ENCODE results near the gene EFNA5. TPM values are rescaled to one million over a fixed set of nuclear protein-coding genes. Genes with fewer than 3 reads are reported as not detected.
"Not testable (repeated sequence)": the region's sequence is repeated elsewhere in the genome, so short reads cannot be mapped to it uniquely, and the experiment has no call there.

EFNA5 gene
- total RNA-seq, 2 experiments from 2014 or later: not detected

DNA sequence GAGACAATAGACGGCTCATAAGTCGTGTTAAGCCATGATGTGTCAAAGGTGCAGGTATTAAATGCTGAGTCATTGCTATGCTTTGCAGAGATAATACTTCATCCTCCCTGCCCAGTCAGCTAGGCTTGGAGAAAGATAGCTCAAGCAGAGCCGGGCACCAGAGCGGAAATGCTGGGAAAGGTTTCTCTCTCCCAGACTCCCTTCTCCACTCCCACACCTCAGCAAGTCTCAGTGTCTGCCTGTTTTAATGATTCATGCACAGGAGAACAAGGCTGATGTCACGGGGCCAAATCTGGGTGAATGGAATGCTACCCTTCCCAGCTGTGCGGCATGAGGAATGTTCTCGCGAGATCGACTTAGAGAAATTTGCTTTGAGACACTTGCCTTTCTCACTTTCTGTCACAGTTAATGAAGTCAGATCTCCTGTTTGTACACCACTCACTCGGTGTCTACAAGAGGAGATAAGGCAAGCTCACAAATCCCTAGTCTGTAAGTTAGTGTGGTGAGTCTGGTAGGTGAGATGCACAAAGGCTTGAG is 204.4 kb downstream of the EFNA5 start:
- peaks cover 6% of the 10 kb centered on the region for H3K4me1 Mint-ChIP-seq
- DNase-seq (no peak), ATAC-seq (ENCODE audit: low read depth) (no peak)
- H3K27ac Mint-ChIP-seq: no peak overlapping the region
- H3K4me3 Mint-ChIP-seq: no peak overlapping the region
- H3K36me3 Mint-ChIP-seq: no peaks in the 10 kb centered on the region
- POLR2A ChIA-PET: no interaction called here
- H3K9me3 Mint-ChIP-seq: no peaks in the 10 kb centered on the region
- peaks cover 4% of the 10 kb centered on the region for H3K27me3 Mint-ChIP-seq

- H3K27me3 Mint-ChIP-seq: peaks cover 9% of the 10 kb centered on the region
- ATAC-seq (ENCODE audit: low read depth): no peak
- H3K9me3 Mint-ChIP-seq: no peaks in the 10 kb centered on the region
- POLR2A ChIA-PET: no interaction called here
- DNase-seq: no peak
- H3K4me3 Mint-ChIP-seq: no peak overlapping the region
- peaks cover 6% of the 10 kb centered on the region for H3K4me1 Mint-ChIP-seq
- no peaks in the 10 kb centered on the region for H3K36me3 Mint-ChIP-seq
- H3K27ac Mint-ChIP-seq: no peak overlapping the region
These were observed 205.9 kb downstream of the EFNA5 start for GRCh38 chr5:107464876-107465275.

GRCh38 chr5:107464416-107464815 is 206.3 kb downstream of the EFNA5 start:
- peaks cover 2% of the 10 kb centered on the region for H3K4me1 Mint-ChIP-seq
- H3K9me3 Mint-ChIP-seq: no peaks in the 10 kb centered on the region
- DNase-seq (no peak), ATAC-seq (ENCODE audit: low read depth) (no peak)
- H3K27me3 Mint-ChIP-seq: peaks cover 10% of the 10 kb centered on the region
- H3K27ac Mint-ChIP-seq: no peak overlapping the region
- POLR2A ChIA-PET: no interaction called here
- no peaks in the 10 kb centered on the region for H3K36me3 Mint-ChIP-seq
- no peak overlapping the region for H3K4me3 Mint-ChIP-seq

DNA sequence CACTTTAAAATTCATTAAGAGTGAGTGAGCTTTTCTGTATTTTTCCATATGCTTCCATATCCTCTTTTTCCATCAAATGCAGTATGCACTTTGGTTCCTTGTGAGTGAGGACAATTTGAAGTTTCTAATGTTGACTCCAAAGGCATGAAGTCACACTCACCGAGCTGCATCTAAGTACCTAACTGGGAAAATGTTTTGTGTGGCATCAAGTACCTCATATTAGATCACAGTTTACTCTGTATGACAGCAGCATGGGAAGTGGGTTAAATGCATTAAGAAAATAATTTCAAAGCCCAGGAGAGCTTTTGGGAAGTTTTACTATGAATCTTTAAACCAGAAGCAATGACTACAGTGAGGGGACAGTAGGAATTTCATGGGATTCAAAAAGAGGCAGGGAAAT is 207.0 kb downstream of the EFNA5 start:
- Mint-ChIP-seq H3K9me3 (no peaks in the 10 kb centered on the region), H3K36me3 (no peaks in the 10 kb centered on the region), H3K4me1 (no peaks in the 10 kb centered on the region), H3K27ac (no peak overlapping the region), H3K27me3 (peaks cover 13% of the 10 kb centered on the region), H3K4me3 (no peak overlapping the region)
- POLR2A ChIA-PET: no interaction called here
- ATAC-seq (ENCODE audit: low read depth) (no peak), DNase-seq (no peak)

DNA sequence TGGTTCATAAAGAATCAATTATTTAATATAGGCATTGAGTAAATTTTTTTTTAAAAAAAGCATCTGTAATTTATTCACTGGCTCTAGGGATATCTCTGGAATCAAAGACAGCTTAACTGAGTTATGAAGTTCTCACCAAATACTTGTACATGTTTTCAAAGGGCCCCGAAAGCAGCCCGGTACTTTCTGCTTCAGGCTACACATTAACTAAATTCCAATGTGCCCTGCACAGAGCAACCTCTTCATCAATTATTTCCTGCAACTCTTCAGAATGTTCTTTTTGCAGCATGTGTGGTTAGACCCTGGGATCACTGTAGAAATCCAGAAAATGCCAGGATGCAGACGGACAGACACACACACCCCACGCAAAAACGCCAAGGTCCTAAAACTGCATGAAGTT is 209.0 kb downstream of the EFNA5 start:
- POLR2A ChIA-PET: no interaction called here
- no peaks in the 10 kb centered on the region for H3K9me3 Mint-ChIP-seq
- no peak for ATAC-seq (ENCODE audit: low read depth)

GRCh38 chr5:107460789-107461188 is 209.9 kb downstream of the EFNA5 start:
- H3K4me1 Mint-ChIP-seq: no peaks in the 10 kb centered on the region
- H3K36me3 Mint-ChIP-seq: no peaks in the 10 kb centered on the region
- no peak overlapping the region for H3K4me3 Mint-ChIP-seq
- peaks cover 11% of the 10 kb centered on the region for H3K27me3 Mint-ChIP-seq
- POLR2A ChIA-PET: no interaction called here
- no peak for DNase-seq
- H3K27ac Mint-ChIP-seq: no peak overlapping the region
- ATAC-seq (ENCODE audit: low read depth): no peak
- no peaks in the 10 kb centered on the region for H3K9me3 Mint-ChIP-seq

More for the DNA sequence above, 209.0 kb downstream of the EFNA5 start:
- H3K36me3 Mint-ChIP-seq: no peaks in the 10 kb centered on the region
- H3K4me1 Mint-ChIP-seq: no peaks in the 10 kb centered on the region
- no peak for DNase-seq
- peaks cover 11% of the 10 kb centered on the region for H3K27me3 Mint-ChIP-seq
- no peak overlapping the region for H3K27ac Mint-ChIP-seq
- H3K4me3 Mint-ChIP-seq: no peak overlapping the region

GRCh38 chr5:107459605-107460004 is 211.1 kb downstream of the EFNA5 start:
- Mint-ChIP-seq H3K27ac (no peak overlapping the region), H3K36me3 (no peaks in the 10 kb centered on the region), H3K27me3 (peaks cover 15% of the 10 kb centered on the region), H3K4me3 (no peak overlapping the region), H3K9me3 (no peaks in the 10 kb centered on the region), H3K4me1 (no peaks in the 10 kb centered on the region)
- ATAC-seq (ENCODE audit: low read depth): no peak
- POLR2A ChIA-PET: no interaction called here
- no peak for DNase-seq

DNA sequence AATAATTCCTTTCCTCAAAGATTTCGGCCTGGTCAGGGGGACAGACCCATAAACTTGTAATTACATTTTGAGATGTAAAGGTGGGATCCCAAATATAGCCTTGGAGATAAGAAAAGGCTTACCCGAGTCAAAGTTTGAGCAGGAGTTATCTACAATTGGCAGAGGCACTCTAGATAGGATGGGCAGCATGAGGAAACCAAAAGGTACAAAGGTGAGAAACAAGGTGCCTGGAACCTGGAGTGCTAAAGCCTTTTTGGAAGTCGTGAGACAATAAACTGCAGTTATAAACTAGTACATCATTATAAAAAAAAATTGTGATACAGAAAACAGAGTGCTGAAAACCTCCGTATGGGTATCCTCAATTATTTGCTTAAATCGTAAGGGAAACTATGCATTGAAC is 212.4 kb downstream of the EFNA5 start:
- Mint-ChIP-seq H3K27me3 (peaks cover 15% of the 10 kb centered on the region), H3K27ac (no peak overlapping the region), H3K4me3 (no peak overlapping the region), H3K36me3 (no peaks in the 10 kb centered on the region), H3K4me1 (no peaks in the 10 kb centered on the region), H3K9me3 (no peaks in the 10 kb centered on the region)
- DNase-seq (no peak), ATAC-seq (ENCODE audit: low read depth) (no peak)
- POLR2A ChIA-PET: no interaction called here

DNA sequence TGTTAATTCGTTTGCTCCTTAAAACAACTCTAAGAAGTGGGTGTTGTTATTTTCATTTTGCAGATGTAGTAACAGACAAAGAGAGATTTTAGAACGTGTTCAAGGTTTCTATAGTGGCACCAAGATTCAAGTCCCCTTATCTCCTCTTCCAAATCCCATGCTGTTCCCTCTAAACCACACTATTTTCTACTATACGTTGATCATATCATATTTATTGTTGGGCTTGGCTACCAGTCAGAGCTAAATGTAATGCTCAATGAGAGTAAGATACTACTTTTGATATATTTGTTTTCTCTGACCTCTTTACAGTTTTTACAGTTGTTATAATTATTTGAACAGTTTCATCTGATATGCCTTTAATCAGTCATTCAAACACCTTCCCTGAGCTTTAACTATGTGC is 212.9 kb downstream of the EFNA5 start:
- Mint-ChIP-seq H3K36me3 (no peaks in the 10 kb centered on the region), H3K4me1 (no peaks in the 10 kb centered on the region), H3K27ac (no peak overlapping the region), H3K27me3 (peaks cover 15% of the 10 kb centered on the region), H3K9me3 (no peaks in the 10 kb centered on the region), H3K4me3 (no peak overlapping the region)
- ATAC-seq (ENCODE audit: low read depth) (no peak), DNase-seq (no peak)
- POLR2A ChIA-PET: no interaction called here

DNA sequence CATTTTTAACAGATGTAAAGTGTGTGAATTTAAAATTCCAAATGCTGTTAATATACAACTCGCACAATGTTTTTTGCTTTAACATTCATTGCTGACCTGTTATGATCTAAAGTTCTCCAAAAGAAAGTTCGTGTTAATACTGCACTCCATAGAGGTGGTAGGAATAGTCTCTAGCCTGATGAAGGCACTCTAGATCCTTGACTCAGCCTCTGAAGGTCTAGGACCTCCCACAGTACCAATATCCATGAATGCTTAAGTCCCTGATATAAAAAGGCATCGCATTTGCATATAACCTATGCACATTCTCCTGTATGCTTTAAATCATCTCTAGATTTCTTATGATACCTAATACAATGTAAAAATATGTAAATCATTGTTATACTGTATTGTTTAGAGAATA is 213.6 kb downstream of the EFNA5 start:
- POLR2A ChIA-PET: no interaction called here
- ATAC-seq (ENCODE audit: low read depth): no peak
- H3K9me3 Mint-ChIP-seq: no peaks in the 10 kb centered on the region
- no peaks in the 10 kb centered on the region for H3K4me1 Mint-ChIP-seq
- no peak overlapping the region for H3K4me3 Mint-ChIP-seq
- DNase-seq: no peak
- H3K27ac Mint-ChIP-seq: no peak overlapping the region
- H3K36me3 Mint-ChIP-seq: no peaks in the 10 kb centered on the region
- peaks cover 15% of the 10 kb centered on the region for H3K27me3 Mint-ChIP-seq

GRCh38 chr5:107456281-107456715 is 214.4 kb downstream of the EFNA5 start:
- H3K27me3 Mint-ChIP-seq: peaks cover 13% of the 10 kb centered on the region
- H3K4me3 Mint-ChIP-seq: no peak overlapping the region
- no peak overlapping the region for H3K27ac Mint-ChIP-seq
- no peaks in the 10 kb centered on the region for H3K9me3 Mint-ChIP-seq
- ATAC-seq (ENCODE audit: low read depth) (no peak), DNase-seq (no peak)
- no peaks in the 10 kb centered on the region for H3K4me1 Mint-ChIP-seq
- POLR2A ChIA-PET: no interaction called here
- H3K36me3 Mint-ChIP-seq: no peaks in the 10 kb centered on the region

GRCh38 chr5:107455111-107455544 is 215.6 kb downstream of the EFNA5 start:
- Mint-ChIP-seq H3K36me3 (no peaks in the 10 kb centered on the region), H3K4me1 (no peaks in the 10 kb centered on the region), H3K4me3 (no peak overlapping the region), H3K27me3 (peaks cover 8% of the 10 kb centered on the region), H3K27ac (no peak overlapping the region), H3K9me3 (no peaks in the 10 kb centered on the region)
- ATAC-seq (ENCODE audit: low read depth) (no peak), DNase-seq (no peak)
- POLR2A ChIA-PET: no interaction called here

DNA sequence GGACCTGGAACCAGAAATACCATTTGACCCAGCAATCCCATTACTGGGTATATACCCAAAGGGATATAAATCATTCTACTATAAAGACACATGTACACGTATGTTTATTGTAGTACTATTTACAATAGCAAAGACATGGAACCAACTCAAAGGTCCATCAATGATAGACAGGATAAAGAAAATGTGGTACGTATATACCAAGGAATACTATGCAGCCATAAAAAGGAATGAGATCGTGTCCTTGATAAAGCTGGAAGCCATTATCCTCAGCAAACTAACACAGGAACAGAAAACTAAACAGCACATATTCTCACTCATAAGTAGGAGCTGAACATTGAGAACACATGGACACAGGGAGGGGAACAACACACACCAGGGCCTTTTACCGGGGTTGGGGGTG is 218.9 kb downstream of the EFNA5 start:
- H3K9me3 Mint-ChIP-seq; DNase-seq; ATAC-seq (ENCODE audit: low read depth); H3K27ac Mint-ChIP-seq; H3K4me3 Mint-ChIP-seq; POLR2A ChIA-PET; H3K4me1 Mint-ChIP-seq; H3K36me3 Mint-ChIP-seq; H3K27me3 Mint-ChIP-seq: not testable (repeated sequence)

- Mint-ChIP-seq H3K27ac (no peak overlapping the region), H3K36me3 (no peaks in the 10 kb centered on the region), H3K27me3 (peaks cover 4% of the 10 kb centered on the region), H3K4me3 (no peak overlapping the region), H3K9me3 (no peaks in the 10 kb centered on the region), H3K4me1 (no peaks in the 10 kb centered on the region)
- DNase-seq (no peak), ATAC-seq (ENCODE audit: low read depth) (no peak)
- POLR2A ChIA-PET: no interaction called here
These were observed 219.7 kb downstream of the EFNA5 start for GRCh38 chr5:107451028-107451427.

GRCh38 chr5:107450531-107450930 is 220.2 kb downstream of the EFNA5 start:
- ATAC-seq (ENCODE audit: low read depth) (no peak), DNase-seq (no peak)
- Mint-ChIP-seq H3K27ac (no peak overlapping the region), H3K27me3 (peaks cover 4% of the 10 kb centered on the region), H3K4me3 (no peak overlapping the region), H3K4me1 (no peaks in the 10 kb centered on the region), H3K36me3 (no peaks in the 10 kb centered on the region), H3K9me3 (no peaks in the 10 kb centered on the region)
- POLR2A ChIA-PET: no interaction called here
